Measurements from ENCODE around the gene HOXD12.

HOXD12 gene, protein sequence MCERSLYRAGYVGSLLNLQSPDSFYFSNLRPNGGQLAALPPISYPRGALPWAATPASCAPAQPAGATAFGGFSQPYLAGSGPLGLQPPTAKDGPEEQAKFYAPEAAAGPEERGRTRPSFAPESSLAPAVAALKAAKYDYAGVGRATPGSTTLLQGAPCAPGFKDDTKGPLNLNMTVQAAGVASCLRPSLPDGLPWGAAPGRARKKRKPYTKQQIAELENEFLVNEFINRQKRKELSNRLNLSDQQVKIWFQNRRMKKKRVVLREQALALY

GRCh38 chr2:176099728-176100546 is at the start of gene HOXD12:
TSS of gene HOXD12 (plus strand) at chr2:176099795. CDS start at chr2:176099802, 7 bp downstream.
- DNase-seq: peak; percentile 51

- no peak for DNase-seq
Measured at GRCh38 chr2:176056406-176056805, 43.2 kb upstream of the HOXD12 start.

DNA sequence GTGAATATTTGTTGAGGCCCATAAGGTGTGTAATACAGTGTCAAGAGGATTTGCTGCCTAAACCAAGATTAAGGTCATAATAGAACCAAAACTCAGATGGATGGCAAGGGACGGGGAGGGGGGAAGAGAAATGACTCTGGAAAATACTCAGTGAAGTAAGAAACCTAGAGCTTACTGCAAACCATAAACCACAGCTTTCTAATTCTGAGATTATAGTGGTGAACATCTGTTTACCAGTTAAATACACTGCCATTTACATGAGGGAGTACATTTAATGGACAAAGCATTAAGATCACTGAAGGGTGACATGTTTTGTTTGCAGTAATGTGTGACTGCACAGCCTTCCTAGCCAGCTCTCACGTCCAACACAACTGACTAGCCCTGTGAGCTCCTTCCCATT is 35.6 kb upstream of the HOXD12 start:
- no peak for DNase-seq

GRCh38 chr2:176066645-176067588 is 32.7 kb upstream of the HOXD12 start:
- DNase-seq: no peak

DNA sequence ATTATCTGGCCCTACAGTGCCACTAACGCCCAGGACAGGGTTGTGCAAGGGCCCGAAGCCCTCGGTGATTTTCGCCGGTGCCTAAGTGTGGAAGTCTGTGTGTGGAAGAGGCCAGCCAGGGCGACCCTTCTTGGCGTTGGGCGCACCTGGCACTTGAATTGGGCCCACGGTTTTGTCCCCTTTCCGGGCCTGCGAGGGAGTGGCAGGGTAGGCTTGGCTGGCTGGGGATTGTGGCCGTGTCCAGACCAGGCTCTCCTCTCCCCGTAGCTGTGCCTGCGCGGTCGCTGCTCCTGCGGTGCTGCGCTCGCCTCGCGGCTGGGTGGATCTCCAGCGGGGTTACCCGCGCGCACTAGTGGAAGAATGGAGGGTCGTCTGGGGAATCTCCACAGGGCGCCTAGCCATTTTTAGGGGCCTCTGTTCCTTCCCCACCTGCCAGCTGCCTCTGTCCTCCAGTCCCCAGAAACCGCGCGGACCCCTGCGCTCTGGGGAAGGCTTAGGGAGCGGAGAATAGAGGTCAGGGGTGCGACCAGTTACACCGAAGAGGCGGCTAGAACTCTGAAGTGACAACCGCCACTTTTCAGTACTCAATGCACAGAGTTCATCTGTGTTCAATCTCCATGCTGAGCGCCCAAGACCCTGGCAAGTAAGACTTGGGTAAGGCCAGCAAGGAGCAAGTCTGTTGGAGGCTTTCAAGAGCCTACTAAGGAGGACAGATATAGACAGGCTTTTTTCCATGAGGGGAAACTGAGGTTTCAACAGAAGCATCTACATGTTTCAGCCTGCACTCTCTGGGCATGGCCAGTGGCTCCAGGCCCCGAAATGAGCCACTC is 31.8 kb upstream of the HOXD12 start:
- DNase-seq: no peak

- DNase-seq: no peak
Measured at GRCh38 chr2:176068419-176068832, 31.2 kb upstream of the HOXD12 start.

DNA sequence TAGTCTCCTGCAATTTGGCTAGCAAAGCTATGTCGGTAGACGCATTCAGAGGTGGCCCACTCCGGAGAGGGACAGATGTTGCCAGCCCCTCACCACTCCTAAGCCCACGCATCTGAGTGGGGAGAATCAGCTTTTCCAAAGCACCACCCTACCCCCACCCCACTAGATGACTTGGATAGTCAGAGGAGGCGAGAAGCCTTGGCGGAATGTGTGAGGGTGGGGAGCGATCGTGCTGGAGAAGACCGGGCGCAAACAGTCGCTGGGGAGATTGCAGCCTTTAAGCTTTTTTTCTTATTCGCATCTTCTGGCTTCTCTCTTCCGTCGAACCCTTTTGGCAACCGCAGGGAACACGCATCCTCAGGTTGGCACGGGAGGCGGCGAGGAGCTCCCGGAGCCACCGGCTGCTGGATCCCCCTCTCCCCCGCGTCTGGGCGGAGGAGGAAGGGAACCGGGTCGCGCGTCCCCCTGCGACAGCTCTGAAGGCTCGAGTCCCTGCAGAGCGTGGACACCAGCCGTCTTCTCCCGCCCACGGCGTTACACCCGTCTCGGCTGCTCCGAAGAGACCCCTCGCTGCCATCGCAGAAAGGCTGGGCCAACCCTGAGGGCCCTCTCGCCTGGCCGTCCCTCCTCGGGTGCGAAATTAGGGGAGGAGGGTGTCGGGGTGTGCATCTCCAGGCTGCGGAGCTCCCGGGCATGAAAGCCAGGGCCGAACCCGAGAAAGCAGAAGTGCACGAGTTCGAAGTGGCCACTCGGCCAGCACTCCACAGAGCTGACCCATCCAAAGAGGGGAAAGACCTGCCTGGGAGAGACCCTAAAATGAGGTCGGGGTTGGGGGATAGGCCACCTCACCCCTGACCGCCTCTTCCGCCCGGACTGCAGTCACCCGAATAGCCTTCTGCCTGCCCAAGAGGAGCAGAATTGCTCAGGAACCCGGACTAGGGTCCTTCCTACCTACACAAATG is 28.0 kb upstream of the HOXD12 start:
- DNase-seq: no peak

- DNase-seq: no peak
Measured at GRCh38 chr2:176072292-176072669, 27.3 kb upstream of the HOXD12 start.

DNA sequence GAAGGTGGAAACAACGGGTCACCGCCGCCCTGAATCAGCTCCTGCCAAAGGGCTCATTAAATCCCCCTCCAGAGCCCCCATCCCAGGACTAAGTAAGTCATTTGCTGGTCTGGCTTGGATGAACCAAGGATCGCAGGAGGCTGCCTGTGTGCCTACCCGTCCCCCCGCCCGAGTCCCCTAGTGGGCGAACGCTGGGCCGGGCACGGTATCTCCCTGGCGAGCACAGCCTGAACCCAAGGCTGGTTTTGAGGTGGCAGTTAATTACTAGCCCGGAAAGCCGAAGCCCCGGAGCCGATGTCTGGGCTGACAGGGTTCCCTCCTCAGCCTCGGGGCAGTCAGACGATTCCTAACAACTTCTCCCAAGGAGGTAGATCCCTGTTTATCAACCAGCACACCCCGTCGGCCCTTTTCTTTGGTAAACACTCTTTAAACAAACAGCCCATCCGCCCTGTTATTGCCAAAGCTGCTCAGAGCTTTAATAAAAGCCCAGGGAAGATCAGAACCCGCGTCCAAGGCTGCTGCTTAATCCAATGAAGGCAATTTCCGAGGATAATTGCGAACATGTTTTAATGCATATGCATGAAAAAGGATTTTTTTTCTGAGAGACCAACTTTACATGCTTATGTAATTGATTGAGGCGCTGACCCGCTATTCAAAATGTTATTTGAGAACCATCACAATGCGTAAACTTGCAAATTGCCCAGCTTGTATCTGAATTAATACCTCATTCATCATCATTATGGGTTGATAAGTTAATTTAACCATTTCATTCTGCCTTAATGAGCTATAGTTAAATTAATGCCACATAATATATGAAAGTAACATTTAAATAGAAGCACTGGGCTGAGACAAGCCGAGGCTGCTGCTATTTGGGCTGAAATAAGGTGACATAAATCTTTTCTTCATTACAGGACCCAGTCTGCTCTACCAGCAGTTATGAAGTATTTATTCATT is 26.4 kb upstream of the HOXD12 start:
- DNase-seq: no peak

DNA sequence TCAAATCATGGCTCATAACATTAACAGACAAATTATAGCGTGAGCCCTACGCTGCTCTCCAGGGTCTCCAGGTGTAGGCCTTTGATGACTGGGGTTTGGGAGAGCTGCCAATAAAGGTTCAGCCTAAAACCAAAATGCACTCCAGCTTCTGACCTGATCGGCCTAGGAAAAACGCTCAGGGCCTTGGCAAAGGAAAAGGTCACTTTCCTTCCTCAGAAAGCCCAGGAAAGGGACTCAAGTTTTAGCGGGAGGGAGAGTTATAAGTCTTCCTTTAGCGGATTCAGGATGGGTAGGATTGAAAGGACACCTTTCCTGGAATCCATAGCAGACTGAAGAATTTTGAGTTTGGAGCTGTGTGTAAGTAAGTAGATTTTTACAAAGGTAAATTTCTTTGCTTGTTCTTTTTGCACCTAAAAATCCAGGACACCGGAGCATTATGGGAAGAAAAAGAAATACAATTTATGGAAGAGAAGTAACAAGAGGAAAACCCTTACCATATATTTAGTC is 24.6 kb upstream of the HOXD12 start:
- DNase-seq: no peak

DNA sequence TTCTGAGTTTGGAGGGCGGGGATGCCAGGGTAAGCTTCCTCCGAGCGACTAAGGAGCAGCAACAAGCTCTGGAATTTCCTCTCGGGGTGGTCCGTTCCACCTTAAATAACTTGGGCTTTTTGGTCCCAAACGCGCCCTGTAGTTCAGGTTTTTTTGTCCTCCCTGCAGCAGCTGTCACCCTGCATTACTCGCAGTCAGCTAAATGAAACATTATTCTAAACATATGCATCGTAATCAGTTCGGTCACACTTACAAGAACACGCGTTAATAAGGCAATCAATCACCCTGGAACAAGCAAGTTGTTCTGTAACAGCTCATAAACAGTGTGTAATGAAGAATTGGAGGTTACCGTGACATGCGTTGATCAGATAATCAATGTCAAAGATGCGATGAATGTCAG is 24.1 kb upstream of the HOXD12 start:
- DNase-seq: no peak

DNA sequence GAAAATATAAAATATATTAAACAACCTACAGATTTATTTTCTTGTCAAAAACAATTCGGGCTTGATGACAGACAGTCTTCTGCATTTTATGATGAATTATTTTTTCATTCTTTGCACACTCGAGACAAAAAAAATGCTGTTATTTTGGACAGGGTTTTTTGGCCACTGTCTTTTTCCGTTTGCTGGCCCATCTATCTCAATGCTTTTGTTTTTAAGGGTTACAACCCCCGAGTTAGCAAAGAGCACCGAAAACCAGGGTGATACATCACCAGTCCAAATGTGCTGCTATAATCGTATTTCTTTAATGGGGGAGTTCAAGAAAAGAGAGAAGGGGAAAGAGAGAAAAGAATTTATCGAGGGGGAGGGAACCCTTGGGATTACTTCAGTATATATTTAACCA is 23.5 kb upstream of the HOXD12 start:
- no peak for DNase-seq

DNA sequence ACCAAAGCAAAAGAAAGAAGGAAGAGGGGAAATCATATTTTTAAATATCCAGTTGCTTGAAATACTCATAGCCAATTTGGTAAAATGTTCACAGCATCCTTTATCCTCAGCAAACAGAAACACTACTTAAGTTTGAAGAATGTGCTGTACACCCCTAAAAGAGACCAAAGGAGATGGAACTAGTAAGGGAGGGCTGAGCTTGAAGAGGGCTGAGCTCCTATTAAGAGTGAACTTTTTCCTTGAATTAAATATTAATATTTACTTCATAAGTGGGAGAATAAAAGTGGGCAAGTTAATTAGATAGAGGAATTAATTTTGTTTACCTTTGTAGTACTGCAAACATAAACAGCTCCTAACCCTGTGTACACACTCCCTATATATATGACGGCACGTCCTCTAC is 22.8 kb upstream of the HOXD12 start:
- DNase-seq: no peak

DNA sequence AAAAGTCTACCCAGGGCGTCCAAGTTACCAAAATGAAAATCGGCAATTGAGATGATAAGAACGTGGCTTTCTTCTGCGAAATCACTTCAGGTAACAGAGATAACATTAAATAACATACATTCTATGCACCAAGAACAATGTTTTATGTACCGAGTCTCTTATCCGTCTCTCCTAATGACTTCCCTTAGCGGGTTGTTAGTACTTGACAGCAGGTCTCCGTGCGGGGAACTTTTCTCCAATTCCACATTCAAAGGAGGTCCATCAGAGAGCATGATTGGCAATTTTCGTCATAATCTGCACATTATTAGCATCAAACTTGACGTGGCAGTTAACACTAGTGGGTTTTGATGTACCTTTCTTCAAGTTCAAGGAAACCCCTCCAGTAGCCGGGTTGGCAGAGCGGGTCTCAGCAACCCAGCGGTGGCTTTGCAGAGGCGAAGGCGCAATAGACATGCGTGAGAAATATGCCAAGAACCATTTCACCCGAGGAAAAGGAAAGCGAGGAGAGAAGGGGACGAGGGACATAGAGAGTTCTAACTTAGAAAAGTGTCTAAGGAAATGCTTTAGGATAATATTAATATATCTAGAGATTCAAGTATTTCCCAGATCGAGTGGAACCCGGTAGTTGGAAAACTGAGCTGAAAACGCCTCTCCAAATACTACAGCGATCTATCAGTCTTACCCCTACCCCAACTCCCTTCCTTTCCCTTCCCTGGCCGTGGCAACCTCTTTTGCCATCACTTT is 20.9 kb upstream of the HOXD12 start:
- DNase-seq: no peak

DNA sequence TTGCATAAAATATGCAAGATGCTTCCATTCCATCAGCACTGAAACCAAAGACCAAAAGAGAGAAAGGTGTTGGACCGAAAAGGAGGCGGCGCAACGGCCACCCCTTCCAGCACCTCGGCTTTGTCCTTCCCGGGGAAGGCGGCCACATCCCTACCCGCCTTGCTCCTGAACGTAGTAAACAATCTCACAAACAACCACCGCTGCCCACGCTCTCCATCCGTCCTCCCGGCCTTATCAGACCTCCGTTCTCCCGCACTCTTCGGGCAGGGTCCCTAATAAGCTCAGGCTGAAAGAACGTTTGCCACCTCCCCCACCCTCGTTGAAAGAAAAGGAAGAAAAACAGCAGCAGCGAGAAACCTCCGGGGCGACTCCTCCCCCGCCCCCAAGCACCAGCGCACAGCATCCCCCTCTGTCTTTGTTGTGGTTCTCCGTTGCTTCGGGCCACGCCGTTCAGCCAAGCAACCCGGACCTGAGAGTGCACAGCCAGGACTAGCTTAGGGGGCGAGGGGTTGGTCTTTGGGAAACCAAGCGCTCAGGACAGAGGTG is 20.2 kb upstream of the HOXD12 start:
- DNase-seq: no peak

- peak; percentile 83 for DNase-seq
Measured at GRCh38 chr2:176079831-176080539, 19.6 kb upstream of the HOXD12 start.

GRCh38 chr2:176080540-176081375 is 18.8 kb upstream of the HOXD12 start:
- DNase-seq: peak; percentile 56
